ENCODE results near the gene MNT.

MNT gene

GRCh38 chr17:2369551-2370210, 31.2 kb downstream of the MNT start:
- in situ Hi-C loops (cut with MboI; ENCODE audit: low pct_unique_long_range_greater_than_20kb, low sequenced_read_pairs) = no loop called here
- no peak for DNase-seq

GRCh38 chr17:2369039-2369438, 31.8 kb downstream of the MNT start:
- DNase-seq = no peak
- in situ Hi-C loops (cut with MboI; ENCODE audit: low pct_unique_long_range_greater_than_20kb, low sequenced_read_pairs) = no loop called here

- DNase-seq = no peak
- in situ Hi-C loops (cut with MboI; ENCODE audit: low pct_unique_long_range_greater_than_20kb, low sequenced_read_pairs) = no loop called here
These were observed 32.5 kb downstream of the MNT start for GRCh38 chr17:2368359-2368758.

GRCh38 chr17:2366747-2367494, 33.9 kb downstream of the MNT start:
- in situ Hi-C loops (cut with MboI; ENCODE audit: low pct_unique_long_range_greater_than_20kb, low sequenced_read_pairs) = no loop called here
- DNase-seq = no peak

GRCh38 chr17:2365132-2365531, 35.7 kb downstream of the MNT start:
- no peak for DNase-seq
- in situ Hi-C loops (cut with MboI; ENCODE audit: low pct_unique_long_range_greater_than_20kb, low sequenced_read_pairs) = no loop called here

- DNase-seq = no peak
- in situ Hi-C loops (cut with MboI; ENCODE audit: low pct_unique_long_range_greater_than_20kb, low sequenced_read_pairs) = no loop called here
These were observed 36.1 kb downstream of the MNT start for GRCh38 chr17:2364763-2365116.

GRCh38 chr17:2363851-2364762, 36.8 kb downstream of the MNT start:
- DNase-seq = no peak
- in situ Hi-C loops (cut with MboI; ENCODE audit: low pct_unique_long_range_greater_than_20kb, low sequenced_read_pairs) = no loop called here

- in situ Hi-C loops (cut with MboI; ENCODE audit: low pct_unique_long_range_greater_than_20kb, low sequenced_read_pairs) = no loop called here
- no peak for DNase-seq
These were observed 37.5 kb downstream of the MNT start for GRCh38 chr17:2363318-2363717.

- no peak for DNase-seq
- in situ Hi-C loops (cut with MboI; ENCODE audit: low pct_unique_long_range_greater_than_20kb, low sequenced_read_pairs) = no loop called here
These were observed 38.0 kb downstream of the MNT start for GRCh38 chr17:2362881-2363280.

- DNase-seq = no peak
These were observed 38.4 kb downstream of the MNT start for GRCh38 chr17:2362416-2362815.

GRCh38 chr17:2362016-2362415, 38.8 kb downstream of the MNT start:
- no peak for DNase-seq
- in situ Hi-C loops (cut with MboI; ENCODE audit: low pct_unique_long_range_greater_than_20kb, low sequenced_read_pairs) = no loop called here

More at GRCh38 chr17:2362416-2362815, 38.4 kb downstream of the MNT start:
- in situ Hi-C loops (cut with MboI; ENCODE audit: low pct_unique_long_range_greater_than_20kb, low sequenced_read_pairs) = no loop called here

GRCh38 chr17:2361010-2361760, 39.7 kb downstream of the MNT start:
- no peak for DNase-seq
- in situ Hi-C loops (cut with MboI; ENCODE audit: low pct_unique_long_range_greater_than_20kb, low sequenced_read_pairs) = no loop called here

GRCh38 chr17:2357931-2358434, 42.9 kb downstream of the MNT start:
- DNase-seq = no peak
- in situ Hi-C loops (cut with MboI; ENCODE audit: low pct_unique_long_range_greater_than_20kb, low sequenced_read_pairs) = no loop called here

GRCh38 chr17:2357237-2357636, 43.6 kb downstream of the MNT start:
- DNase-seq = no peak
- in situ Hi-C loops (cut with MboI; ENCODE audit: low pct_unique_long_range_greater_than_20kb, low sequenced_read_pairs) = no loop called here

- in situ Hi-C loops (cut with MboI; ENCODE audit: low pct_unique_long_range_greater_than_20kb, low sequenced_read_pairs) = no loop called here
- DNase-seq = no peak
These were observed 46.5 kb downstream of the MNT start for GRCh38 chr17:2354311-2354710.

GRCh38 chr17:2351269-2351668, 49.6 kb downstream of the MNT start:
- no peak for DNase-seq
- in situ Hi-C loops (cut with MboI; ENCODE audit: low pct_unique_long_range_greater_than_20kb, low sequenced_read_pairs) = no loop called here

GRCh38 chr17:2347805-2348685, 52.8 kb downstream of the MNT start:
- in situ Hi-C loops (cut with MboI; ENCODE audit: low pct_unique_long_range_greater_than_20kb, low sequenced_read_pairs) = no loop called here
- no peak for DNase-seq

- in situ Hi-C loops (cut with MboI; ENCODE audit: low pct_unique_long_range_greater_than_20kb, low sequenced_read_pairs) = no loop called here
These were observed 54.4 kb downstream of the MNT start for GRCh38 chr17:2346475-2346874.

More at GRCh38 chr17:2346475-2346874, 54.4 kb downstream of the MNT start:
- no peak for DNase-seq
